Activated CD4-positive, alpha-beta T cell treated with anti-CD3 and anti-CD28 coated beads, Interleukin-2, amount 50 U/mL, for 24 hours (primary cell): Measurements from ENCODE around the gene PPP1R37.

Experiments used
- DNase-seq, 2 donors: peaks; one replicate each; pipeline ENCODE4 v3.0.0-alpha.2; 2020; ENCODE audit warnings: low read depth in 1 of 2, low spot score in 1 of 2

Gene PPP1R37

DNA sequence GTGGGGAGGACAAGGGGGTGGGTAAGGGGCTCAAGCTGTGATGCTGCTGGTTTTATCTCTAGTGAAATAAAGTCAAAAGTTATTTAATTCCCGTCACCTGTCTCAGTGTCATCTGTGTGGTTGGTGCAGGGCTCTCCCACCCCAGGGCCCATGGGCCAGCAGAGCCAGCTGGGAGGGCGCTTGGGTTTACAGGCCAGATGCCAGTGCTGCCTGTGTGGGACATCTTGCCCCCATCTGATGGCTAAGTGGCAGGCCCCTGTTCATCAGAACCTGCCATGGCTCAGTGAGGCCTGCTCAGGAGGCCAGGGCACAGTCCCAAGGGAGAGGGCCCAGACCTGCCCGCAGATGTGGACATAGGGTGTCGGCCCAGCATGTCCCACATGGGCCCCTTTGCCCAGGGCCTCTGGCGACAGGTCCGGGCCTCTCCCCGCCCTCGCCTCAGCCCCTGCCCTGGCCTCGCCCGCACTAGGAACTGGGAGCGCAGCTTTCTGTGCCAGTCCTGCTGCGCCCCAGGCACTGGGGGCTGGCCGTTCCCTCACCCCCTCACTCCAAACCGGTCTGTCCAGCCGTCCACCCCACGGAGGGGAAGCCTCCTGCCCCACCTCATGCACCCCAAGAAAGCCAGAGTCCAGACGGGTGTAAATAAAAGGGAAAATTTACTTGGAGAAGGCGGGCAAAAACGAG, 22.0 kb upstream of the PPP1R37 start:
- no peak for DNase-seq

DNA sequence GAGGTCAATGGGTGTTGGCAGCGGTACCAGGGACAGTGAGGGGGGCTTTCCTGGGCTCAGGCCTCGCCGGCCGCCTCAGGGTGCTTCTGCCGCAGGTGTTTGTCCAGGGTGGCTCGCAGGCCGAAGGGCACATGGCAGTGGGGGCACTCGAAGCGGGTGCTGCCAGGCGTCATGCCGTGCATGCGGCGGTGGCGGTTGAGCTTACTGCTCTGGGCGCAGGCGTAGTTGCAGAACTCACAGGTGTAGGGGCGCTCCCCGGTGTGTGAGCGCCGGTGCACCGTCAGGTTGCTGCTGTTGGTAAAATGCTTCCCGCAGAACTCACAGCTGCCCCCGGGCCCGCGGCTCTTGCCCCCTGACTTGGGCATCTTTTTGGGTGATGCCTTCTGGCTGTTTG, 21.4 kb upstream of the PPP1R37 start:
- DNase-seq = no peak

DNA sequence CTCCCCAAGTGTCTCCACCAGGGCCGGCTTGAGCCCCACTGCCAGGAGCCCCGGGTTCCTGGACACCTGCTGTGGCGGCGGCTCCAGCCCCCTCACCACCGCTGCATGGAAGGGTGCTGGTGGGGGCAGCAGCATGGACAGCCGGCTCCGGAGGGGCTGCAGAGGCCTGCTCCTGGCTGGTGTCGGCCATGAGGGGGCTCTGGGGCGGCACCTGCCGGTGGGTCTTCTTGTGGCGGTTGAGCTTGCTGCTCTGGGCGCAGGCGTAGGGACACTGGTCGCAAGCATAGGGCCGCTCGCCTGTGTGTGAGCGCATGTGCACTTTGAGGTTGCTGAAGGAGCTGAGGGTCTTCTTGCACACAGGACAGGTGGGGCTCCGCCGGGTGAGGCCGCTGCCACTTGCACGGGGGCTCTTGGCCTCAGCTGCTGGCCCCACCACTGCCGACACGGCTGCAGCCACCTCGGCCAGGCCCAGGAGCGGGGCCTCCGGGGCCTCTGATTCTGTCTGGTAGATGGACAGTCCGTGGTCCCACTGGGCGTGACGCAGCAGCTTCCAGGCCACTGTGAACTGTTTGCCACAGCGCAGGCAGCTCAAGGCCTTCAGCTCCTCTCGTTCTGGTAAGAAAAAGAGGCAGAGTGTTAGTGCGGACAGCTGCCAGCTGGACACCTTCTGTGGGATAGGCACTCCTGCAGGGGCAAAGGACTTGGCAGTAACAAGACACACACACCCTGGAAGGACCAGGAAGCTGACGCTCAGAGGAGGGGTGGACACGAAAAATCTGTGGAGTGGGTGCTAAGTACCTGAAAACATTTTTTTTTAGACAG, 20.8 kb upstream of the PPP1R37 start:
- no peak for DNase-seq

DNA sequence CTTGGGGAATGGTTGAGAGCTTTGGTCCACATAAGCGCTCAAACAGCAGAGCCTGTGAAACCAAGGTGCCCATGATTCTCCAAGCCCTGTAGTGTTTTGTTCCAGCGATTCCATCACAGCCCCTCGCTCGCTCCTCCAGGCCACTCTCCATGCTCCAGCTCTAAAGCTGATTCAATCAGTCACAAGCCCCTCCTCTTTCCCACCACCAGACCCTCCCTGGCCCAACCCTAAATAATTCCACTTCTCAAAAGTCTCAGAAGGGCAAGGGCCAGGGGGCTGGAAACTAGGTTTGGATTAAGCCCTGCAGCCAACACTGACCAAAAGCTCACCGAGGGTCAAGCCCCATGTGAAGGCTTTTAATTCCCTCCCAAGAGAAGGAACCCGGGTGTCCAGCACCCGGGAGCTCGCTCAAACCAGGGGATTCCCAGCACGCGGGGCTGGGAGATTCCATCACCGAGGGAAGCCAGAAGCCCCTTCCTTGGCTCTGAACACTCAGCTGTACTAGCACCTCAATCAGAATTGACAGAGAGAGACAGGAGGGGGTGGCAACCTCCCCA, 18.2 kb upstream of the PPP1R37 start:
- DNase-seq = no peak

DNA sequence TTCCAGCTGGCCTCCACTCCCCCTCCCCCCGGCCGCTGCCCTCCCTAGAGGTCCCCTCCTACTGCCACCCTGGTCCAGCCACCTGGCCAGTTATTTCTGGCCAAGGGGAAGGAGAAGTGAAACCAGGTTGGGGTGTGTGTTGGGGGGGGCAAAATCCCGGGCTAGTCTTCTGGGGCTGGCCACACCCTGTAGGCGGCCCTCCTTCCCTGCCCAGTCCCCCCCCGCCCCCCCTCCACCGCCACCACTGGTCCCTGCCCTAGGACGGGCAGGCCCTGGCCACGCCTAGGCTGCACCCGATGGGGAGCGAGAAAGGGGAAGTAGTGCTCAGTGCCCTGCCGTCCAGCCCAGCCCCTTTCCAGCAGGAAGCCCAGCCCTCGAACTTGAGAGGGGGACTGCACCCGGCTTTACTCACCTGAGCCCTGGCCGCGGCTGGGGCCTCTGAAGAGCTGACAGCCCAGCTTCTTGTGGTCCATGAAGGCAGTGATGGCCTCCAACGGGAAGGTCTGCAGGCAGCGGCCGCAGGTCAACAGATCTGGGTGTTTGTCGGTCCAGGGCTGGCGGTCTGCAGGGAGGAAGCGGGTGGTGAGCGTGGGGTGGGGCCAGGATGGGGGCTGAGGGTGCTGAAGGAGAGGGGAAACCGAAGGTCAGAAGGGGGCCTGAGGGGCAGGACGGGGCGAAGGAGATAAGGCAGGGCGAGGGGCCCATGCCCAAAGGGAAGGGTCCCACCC, 17.5 kb upstream of the PPP1R37 start:
- DNase-seq = no peak

DNA sequence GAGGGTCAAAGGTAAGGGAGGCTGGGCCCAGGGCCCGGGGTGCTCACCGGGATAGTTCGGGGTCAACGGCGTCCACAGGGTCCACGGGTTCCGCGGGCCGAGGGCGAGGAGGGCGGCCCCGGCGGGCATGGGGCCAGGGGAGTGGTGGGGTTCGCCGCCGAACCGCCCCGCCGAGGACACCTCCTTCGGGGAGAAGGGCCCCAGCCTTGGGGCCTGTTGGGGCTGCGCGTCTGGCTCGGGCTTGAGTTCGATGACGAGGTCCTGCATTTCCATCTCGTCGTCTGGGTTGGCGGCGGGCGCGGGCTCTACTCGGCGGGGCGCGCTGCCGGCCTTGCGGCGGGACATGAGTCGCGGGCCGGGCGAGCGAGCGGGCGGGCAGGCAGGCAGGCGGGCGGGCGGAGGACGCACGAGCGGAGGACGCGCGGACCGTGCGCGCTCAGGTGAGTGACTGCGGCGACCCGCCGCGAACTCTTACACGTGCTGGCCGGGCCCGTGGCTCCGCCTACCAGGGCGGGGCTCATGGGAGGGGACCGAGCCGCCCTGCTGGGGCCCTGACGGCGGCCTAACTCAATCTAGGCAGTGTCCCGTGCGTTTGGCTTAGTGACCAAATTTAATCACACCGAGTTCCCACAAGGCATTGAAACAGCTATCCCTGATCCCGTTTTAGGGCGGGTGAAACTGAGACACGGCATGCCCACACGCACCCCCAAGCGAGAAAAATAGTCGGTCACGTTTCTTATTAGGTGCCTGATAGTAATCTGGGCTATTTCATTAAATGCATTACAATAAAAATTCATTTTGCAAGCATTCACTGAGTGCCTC, 16.7 kb upstream of the PPP1R37 start, which contains the start of gene ZNF296:
ZNF296 (minus strand) TSS at position 450 of the 822 bp plus-strand sequence; CDS start at position 345, 105 bp downstream.
- peak; percentile 57 to 71 for DNase-seq

DNA sequence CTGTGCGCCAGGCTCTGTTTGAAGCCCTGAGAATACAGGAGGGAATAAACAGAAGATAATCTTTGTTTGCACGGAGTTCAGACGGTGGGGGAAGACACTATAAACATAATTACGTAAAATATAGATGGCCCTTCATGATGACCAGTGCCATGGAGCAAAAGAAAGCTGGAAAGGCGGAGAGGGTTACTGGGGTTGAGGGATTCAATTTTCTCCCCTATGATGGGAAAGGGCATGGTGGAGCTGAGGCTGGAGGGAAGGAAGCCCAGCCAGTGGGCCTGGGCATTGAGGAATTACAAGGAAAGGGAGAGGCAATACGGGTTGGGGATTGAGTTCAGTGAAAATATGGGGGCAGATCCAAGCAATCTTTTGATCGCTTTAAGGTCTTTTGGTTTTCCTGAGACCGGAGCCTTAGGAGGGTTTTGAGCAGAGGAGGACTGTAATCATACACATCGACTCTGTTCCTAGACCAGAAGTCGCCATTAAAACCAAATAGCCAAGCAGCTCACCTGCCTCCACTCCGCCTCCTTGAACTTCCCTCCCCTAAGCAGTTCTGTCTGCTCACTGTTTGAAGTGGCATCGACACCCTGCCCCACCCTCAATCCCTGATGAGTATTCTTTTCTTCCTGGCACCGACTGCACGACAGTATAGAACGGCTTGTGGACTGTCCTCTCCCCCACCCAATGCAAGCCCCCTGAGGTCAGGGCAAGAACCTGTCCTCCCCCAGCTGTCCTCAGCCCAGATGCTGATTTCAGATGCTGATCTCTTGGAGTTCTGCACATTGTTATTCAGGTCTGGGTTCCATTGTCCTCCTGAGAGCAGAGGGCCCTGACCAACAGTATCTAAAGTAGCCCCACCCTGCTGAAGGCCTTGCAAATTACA, 15.9 kb upstream of the PPP1R37 start:
- DNase-seq = no peak

DNA sequence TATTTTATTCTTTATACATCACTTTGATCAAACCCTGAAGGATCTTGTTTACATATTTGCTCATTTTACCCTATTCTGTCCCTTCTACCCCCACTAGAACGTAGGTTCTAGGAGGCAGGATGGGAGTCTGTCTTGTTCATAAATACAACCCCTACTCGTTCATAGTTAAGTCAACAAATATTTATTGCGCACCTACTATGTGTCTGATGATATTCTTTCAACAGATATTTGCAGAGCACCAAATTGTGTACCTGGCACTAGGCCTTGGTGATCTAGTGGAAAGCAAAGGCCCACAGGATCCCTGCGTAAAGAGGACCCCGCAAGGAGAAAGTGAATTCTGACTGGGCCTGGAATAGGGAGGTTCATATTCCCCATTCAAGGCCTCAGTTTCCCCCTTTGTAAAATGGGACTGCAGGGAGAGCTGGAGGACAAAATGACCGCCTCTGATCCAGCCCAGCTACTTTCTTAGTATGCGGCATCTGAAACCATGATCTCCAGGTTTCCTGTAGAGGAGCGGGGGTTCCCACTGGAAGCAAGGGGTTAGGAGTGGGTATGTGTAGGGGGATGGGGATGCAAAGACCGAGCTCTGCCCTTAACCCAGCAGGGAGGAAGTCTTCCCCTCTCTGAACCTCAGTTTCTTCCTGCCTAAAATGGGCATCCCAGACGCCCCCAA, 14.5 kb upstream of the PPP1R37 start:
- no peak for DNase-seq

DNA sequence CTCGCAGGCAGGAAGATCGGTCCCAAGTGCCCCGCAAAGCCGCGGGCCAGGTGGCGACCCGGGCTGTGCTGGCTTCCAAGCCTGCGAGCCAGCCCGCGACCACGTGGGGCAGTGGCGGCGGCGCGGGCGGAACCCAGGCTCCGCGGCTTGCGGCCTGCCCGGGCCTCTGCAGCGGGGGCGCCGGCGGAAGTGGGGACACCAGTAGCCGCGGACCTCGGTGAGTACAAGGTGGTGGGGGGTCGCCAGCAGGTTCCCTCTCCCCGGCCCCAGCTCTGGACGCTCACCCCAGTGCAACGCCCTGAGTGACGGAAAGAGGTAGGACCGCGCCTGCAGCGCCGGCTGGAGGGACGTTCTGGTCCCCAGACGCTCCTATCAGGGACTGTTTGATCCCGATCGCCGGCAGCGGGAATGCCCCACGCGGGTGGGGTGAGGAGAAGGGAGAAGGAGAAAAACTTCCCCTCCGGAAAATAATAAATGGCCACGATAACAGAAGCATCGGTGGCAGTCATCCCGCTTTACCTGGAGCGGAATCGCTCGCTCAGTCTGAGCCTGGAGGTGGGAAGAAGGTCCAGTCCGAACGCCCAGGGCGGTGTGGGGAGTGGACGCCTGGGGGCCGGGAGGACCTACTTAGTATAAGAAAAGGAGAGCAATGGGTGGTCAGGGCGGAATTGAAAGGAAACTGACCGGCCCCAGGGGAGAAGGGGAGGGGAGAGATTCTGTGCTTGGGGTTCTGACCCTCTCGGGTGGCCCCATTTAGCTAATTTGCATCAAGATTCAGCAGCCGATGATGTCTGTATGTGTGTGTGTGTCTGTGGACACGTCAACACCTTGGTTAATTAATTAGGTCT, 13.7 kb upstream of the PPP1R37 start, which contains the start of gene GEMIN7:
GEMIN7 (plus strand) TSS at position 198 of the 848 bp plus-strand sequence. CDS start 10,855 bp downstream, outside the sequence.
- DNase-seq = peak; percentile 73 to 77

DNA sequence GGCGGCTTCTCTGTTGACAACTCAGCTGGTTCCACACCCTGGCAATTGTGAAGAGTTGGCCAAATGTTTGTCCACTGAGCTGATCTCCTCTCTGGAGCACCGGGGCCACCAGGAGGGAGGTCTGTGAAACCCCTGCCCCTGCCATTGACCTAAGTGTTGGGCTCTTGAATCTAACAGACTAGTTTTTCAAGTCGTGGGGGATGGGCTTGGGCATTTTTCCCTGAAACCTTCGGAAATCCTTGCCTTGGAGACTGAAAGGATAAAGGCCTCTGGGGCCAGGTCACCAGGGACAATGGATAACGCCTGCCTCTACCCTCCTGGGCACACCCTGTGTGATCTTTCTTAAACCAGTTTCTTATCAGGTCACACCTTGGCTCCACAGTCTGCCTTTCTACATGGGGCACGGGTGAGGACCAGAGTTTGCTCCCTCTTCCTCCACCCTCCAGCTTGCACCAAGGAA, 13.0 kb upstream of the PPP1R37 start:
- no peak for DNase-seq

DNA sequence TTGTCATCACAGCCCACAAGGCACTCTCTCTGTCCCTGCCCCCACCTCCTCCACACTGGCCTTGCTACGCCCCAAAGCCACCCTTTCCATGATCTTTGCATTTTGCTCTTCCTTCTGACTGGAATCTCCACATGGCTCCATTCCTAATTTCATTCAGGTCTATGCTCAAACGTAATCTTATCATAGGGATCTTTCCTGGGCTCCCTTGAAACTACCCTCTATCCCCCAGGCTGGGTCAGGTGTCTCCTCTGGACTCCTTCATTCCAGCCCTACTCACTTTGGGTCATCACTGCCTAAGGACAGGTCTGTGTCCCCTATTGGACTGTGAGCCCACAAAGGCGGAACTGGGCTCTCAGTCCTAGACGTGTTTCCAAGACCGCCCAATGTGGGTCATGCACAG, 10.8 kb upstream of the PPP1R37 start:
- no peak for DNase-seq

DNA sequence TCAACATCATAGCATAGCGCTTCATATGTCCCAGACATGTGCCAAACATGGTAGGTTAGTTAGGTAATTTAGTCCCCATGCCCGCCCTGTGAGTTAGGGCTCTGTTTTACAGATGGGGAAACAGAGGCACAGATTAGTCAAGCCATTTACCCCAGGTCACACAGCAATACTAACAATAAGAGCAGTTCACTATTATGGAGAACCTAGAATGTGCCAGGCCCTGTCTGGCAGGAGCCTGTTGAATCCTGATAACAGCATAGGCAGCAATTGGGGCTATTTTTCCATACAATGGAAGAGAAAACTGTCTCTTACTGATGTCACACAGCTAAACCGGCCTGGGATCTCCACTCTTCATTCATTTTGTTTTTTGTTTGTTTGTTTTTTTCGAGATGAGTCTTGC, 6.5 kb upstream of the PPP1R37 start:
- DNase-seq = no peak

DNA sequence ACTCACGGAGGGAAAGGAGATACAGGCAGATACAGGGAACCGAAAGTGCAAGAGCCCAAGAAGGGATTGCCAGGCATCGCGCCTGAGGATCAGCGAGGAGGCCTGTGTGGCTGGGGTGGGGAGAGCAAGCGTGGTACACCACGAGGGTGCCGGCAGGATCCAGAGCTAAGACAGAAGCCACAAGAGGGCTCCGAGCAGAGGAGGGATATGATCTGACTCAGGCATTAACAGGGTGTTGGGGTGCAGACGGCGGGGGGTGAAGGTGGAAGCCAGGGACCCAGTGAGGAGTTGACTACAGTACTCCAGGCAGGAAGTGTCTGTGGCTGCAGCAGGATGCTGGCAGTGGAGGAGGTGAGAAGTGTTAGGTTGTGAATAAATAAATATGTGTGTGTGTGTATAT, 5.4 kb upstream of the PPP1R37 start:
- DNase-seq = no peak

DNA sequence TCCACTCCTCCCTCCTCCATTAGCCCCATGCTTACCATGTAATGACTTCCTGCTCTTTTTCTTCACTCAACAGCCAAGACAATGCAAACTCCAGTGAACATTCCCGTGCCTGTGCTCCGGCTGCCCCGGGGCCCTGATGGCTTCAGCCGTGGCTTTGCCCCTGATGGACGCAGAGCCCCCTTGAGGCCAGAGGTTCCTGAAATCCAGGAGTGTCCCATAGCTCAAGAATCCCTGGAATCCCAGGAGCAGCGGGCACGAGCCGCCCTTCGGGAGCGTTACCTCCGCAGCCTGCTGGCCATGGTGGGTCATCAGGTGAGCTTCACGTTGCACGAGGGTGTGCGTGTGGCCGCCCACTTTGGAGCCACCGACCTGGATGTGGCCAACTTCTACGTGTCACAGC, 2.9 kb upstream of the PPP1R37 start:
- DNase-seq = no peak

DNA sequence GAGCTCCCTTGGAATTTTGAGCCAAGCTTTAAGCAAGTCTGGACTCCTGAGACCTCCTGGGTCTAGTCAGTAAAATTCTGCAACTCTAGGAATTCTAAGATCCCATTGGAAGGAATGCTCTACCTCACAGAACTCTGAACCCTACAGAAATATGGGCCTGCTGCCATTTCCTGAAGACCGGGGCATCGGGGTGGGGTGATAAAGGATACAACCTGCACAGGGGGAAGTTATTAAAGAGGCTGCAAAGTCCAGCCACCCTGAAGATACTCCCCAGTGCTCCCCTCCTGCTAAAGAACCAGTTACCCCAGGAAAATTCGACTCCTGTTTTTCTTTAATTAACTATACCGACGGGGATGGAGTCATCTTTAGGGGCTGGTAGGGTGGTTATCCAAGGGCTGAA, 2.4 kb upstream of the PPP1R37 start:
- DNase-seq = no peak

DNA sequence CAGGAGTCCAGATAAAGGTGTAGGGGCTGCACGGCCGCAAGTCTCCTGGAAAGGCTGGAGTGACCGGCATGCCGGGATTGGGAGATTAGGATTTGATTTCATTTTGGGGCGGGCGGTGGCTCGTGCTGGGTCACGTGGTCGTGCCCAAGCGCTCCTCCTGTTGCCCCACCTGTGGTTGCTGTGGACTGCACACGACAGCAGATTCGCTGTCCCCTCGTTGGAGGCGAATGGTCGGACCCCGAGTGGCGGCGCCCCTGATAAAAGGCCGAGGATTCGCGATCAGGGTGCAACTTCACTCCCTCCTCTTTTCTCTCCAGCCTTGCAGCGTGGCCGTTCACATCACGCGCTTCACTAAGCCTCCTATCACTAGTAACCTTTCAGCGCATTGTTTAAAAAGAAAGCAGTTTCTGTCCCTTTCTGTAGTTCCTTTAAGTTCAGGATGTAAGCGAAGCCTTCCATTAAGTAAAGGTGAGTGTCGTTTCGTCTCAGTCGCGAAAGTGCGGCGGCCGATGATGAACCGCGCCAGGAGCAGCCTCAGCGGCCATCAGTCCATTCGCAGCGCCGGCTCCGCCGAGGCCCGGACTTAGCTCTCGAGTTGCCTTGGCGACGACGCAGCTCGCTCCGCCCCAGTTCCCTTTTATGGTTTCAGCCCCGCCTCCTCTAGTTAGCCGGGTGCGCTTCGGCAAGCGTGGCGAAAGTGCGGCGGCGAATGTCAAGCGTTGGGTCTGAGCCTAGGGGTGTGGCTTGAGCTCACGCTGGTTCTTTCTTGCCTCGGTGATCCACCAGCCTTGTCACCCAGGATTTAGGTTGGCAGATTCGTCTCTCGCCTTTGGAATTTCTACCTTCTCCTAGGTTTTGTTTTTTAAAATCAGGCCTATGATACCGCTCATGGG, 1.7 kb upstream of the PPP1R37 start:
- peak; percentile 77 to 94 for DNase-seq

DNA sequence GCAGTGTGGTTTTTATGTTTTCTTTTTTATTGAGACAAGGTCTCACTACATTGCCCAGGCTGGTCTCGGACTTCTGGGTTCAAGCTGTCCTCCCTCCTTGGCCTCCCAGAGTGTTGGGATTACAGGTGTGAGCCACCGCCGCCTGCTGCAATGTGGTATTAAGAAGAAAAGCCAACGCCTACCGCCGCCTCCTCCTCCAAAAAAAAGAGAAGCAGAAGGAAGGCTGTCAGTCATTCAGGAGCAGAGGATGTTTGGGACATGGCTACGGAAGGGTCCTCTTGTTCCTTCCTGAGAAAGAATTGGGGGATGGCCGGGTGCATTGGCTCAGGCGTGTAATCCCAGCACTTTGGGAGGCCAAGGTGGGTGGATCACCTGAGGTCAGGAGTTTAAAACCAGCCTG, 1.2 kb downstream of the PPP1R37 start:
- no peak for DNase-seq
